Measurements from ENCODE around the gene WDFY4. TPM values are rescaled to one million over a fixed set of nuclear protein-coding genes. Genes with fewer than 3 reads are reported as not detected.

The WDFY4 gene
- total and polyA plus RNA-seq, 4 donors, result 4.6 to 26.9 (median 13.5) TPM

- Histone ChIP-seq H3K4me3 (no peak overlapping the region), H3K36me3 (ENCODE audit: control insufficient read depth in 4 of 4, insufficient read depth in 4 of 4, low read length in 4 of 4) (peaks cover 0 to 12% (median 7%) of the 10 kb centered on the region in 4 donors), H3K27me3 (ENCODE audit: control insufficient read depth in 3 of 3, insufficient read depth in 3 of 3, low read length in 2 of 3) (no peaks in the 10 kb centered on the region), H3K27ac (ENCODE audit: low read depth in 1 of 2, low read length in 1 of 2) (no peak overlapping the region), H3K4me1 (ENCODE audit: control insufficient read depth in 5 of 5, insufficient read depth in 5 of 5, low read length in 5 of 5) (peaks cover 0 to 32% (median 23%) of the 10 kb centered on the region in 5 donors), H3K9ac (ENCODE audit: insufficient read depth in 1 of 2, low read length in 2 of 2) (peak overlapping the region in 1 of 2 donors; percentile 32), H3K9me3 (ENCODE audit: control insufficient read depth in 4 of 4, insufficient read depth in 3 of 4, low read length in 3 of 4) (no peaks in the 10 kb centered on the region)
- no peak for TF ChIP-seq CTCF (IDR thresholded peaks at IDR 0.05; ENCODE audit: control extremely low read depth, extremely low read depth)
- DNase-seq, result no peak
- ATAC-seq (ENCODE audit: insufficient read depth, low FRiP score), result no peak
- 66 to 76% methylated on average over 2 of the region's 2 CpGs for WGBS, 2 donors
Observed at GRCh38 chr10:49023071-49023470, 338.4 kb downstream of the WDFY4 start.

GRCh38 chr10:49023752-49024151, 339.1 kb downstream of the WDFY4 start:
- no peak for TF ChIP-seq CTCF (IDR thresholded peaks at IDR 0.05; ENCODE audit: control extremely low read depth, extremely low read depth)
- 33 to 40% methylated on average over 5 of the region's 5 CpGs for WGBS, 2 donors
- peaks cover 0 to 32% (median 23%) of the 10 kb centered on the region in 5 donors for H3K4me1 ChIP-seq (ENCODE audit: control insufficient read depth in 5 of 5, insufficient read depth in 5 of 5, low read length in 5 of 5)
- H3K27ac ChIP-seq (ENCODE audit: low read depth in 1 of 2, low read length in 1 of 2), result no peak overlapping the region
- peak; percentile 54 to 90 (median 88) for DNase-seq
- peaks cover 0 to 7% (median 5%) of the 10 kb centered on the region in 4 donors for H3K36me3 ChIP-seq (ENCODE audit: control insufficient read depth in 4 of 4, insufficient read depth in 4 of 4, low read length in 4 of 4)
- ATAC-seq (ENCODE audit: insufficient read depth, low FRiP score), result no peak
- H3K9ac ChIP-seq (ENCODE audit: insufficient read depth in 1 of 2, low read length in 2 of 2), result peak overlapping the region in 1 of 2 donors; percentile 68
- H3K27me3 ChIP-seq (ENCODE audit: control insufficient read depth in 3 of 3, insufficient read depth in 3 of 3, low read length in 2 of 3), result no peaks in the 10 kb centered on the region
- no peak overlapping the region for H3K4me3 ChIP-seq
- H3K9me3 ChIP-seq (ENCODE audit: control insufficient read depth in 4 of 4, insufficient read depth in 3 of 4, low read length in 3 of 4), result no peaks in the 10 kb centered on the region

- no peak for ATAC-seq (ENCODE audit: insufficient read depth, low FRiP score)
- Histone ChIP-seq H3K9ac (ENCODE audit: insufficient read depth in 1 of 2, low read length in 2 of 2) (peak overlapping the region in 1 of 2 donors; percentile 68), H3K9me3 (ENCODE audit: control insufficient read depth in 4 of 4, insufficient read depth in 3 of 4, low read length in 3 of 4) (no peaks in the 10 kb centered on the region), H3K4me1 (ENCODE audit: control insufficient read depth in 5 of 5, insufficient read depth in 5 of 5, low read length in 5 of 5) (peaks cover 0 to 32% (median 23%) of the 10 kb centered on the region in 5 donors), H3K36me3 (ENCODE audit: control insufficient read depth in 4 of 4, insufficient read depth in 4 of 4, low read length in 4 of 4) (peaks cover 0 to 8% (median under 1%) of the 10 kb centered on the region in 4 donors), H3K27me3 (ENCODE audit: control insufficient read depth in 3 of 3, insufficient read depth in 3 of 3, low read length in 2 of 3) (no peaks in the 10 kb centered on the region), H3K4me3 (no peak overlapping the region), H3K27ac (ENCODE audit: low read depth in 1 of 2, low read length in 1 of 2) (peak overlapping the region in 1 of 2 donors; percentile 30)
- TF ChIP-seq CTCF (IDR thresholded peaks at IDR 0.05; ENCODE audit: control extremely low read depth, extremely low read depth), result no peak
- DNase-seq, result no peak
- WGBS, 2 donors, result 82 to 91% methylated on average over 3 of the region's 3 CpGs
Observed at GRCh38 chr10:49024484-49024883, 339.8 kb downstream of the WDFY4 start.

All from lung (tissue), 12 donors.